ENCODE results near the gene ANXA4. TPM values are rescaled to one million over a fixed set of nuclear protein-coding genes. Genes with fewer than 3 reads are reported as not detected.

ANXA4 gene
- total and polyA plus RNA-seq, 2 of the 13 experiments (the other 11 are each of a cell fraction or from before 2014, with no cell fraction given): 155 to 168 TPM

GRCh38 chr2:69741575-69742321, at the start of gene ANXA4 (continued):
- TF ChIP-seq HNF1A (IDR thresholded peaks at IDR 0.05; ENCODE audit: low read depth) (no peak), HNF1A (CRISPR knock-in tag; IDR thresholded peaks at IDR 0.05; ENCODE audit: borderline replicate concordance) (no peak; the same call in 1 of the 2 replicates), HNF1B (CRISPR knock-in tag; IDR thresholded peaks at IDR 0.05) (no peak), NCOA2 (CRISPR knock-in tag; IDR thresholded peaks at IDR 0.05) (peak; percentile 35; the same call in 1 of the 2 replicates), STAT5B (CRISPR knock-in tag; IDR thresholded peaks at IDR 0.05) (0 out of 2 replicates have a peak, but pooled peaks have one; percentile 23), ZNF546 (CRISPR knock-in tag; conservative IDR thresholded peaks at IDR 0.05) (no peak; the same call in 1 of the 2 replicates), NCOR1 (IDR thresholded peaks at IDR 0.05; ENCODE audit: borderline replicate concordance, low read length) (no peak), KLF12 (CRISPR knock-in tag; IDR thresholded peaks at IDR 0.05; ENCODE audit: borderline replicate concordance) (peak; percentile 90; the same call in 1 of the 2 replicates), ZFP82 (CRISPR knock-in tag; IDR thresholded peaks at IDR 0.05; ENCODE audit: borderline replicate concordance) (peak; percentile 53; the same call in 1 of the 2 replicates), TERF1 (CRISPR knock-in tag; IDR thresholded peaks at IDR 0.05) (peak; percentile 67; the same call in 1 of the 2 replicates), ZNF883 (CRISPR knock-in tag; IDR thresholded peaks at IDR 0.05; ENCODE audit: not compliant biosample characterization) (peak; percentile 60), AHR (CRISPR knock-in tag; IDR thresholded peaks at IDR 0.05) (no peak; the same call in 1 of the 2 replicates), BCL6 (CRISPR knock-in tag; IDR thresholded peaks at IDR 0.05) (peak; percentile 43; the same call in 1 of the 2 replicates), SMARCE1 (IDR thresholded peaks at IDR 0.05; ENCODE audit: borderline replicate concordance) (no peak), FOSL2 (CRISPR knock-in tag; IDR thresholded peaks at IDR 0.05) (no peak), ZHX1 (CRISPR knock-in tag; IDR thresholded peaks at IDR 0.05; ENCODE audit: low read depth) (peak; percentile 80; the same call in 1 of the 2 replicates), TAF1 (CRISPR knock-in tag; IDR thresholded peaks at IDR 0.05) (peak; percentile 87), ZNF790 (CRISPR knock-in tag; IDR thresholded peaks at IDR 0.05; ENCODE audit: borderline replicate concordance) (no peak; the same call in 1 of the 2 replicates), ZNF670 (CRISPR knock-in tag; IDR thresholded peaks at IDR 0.05; ENCODE audit: borderline replicate concordance) (peak; percentile 29; the same call in 1 of the 2 replicates)

All from HepG2 (cell line).